ENCODE measurements around the gene MAN2A1. TPM values are rescaled to one million over a fixed set of nuclear protein-coding genes. Genes with fewer than 3 reads are reported as not detected.

MAN2A1 gene
- total RNA-seq, 2 donors from 2014 or later = 60.7 to 62.1 TPM

- Histone ChIP-seq H3K9me3 (ENCODE audit: control insufficient read depth, low read length) (peaks cover 8% of the 10 kb centered on the region), H3K27me3 (ENCODE audit: control insufficient read depth, insufficient read depth, low read length, poor library complexity, severe bottlenecking) (no peaks in the 10 kb centered on the region), H3K27ac (ENCODE audit: low read depth, low read length) (no peak overlapping the region), H3K9ac (ENCODE audit: extremely low read depth, low read length, poor library complexity, severe bottlenecking) (no peak overlapping the region), H3K4me3 (ENCODE audit: low read length) (no peak overlapping the region), H3K36me3 (ENCODE audit: control insufficient read depth, insufficient read depth, low read length) (peaks cover 64% of the 10 kb centered on the region), H3K4me1 (ENCODE audit: control insufficient read depth, insufficient read depth, low read length) (no peaks in the 10 kb centered on the region)
- H3K36me3 Mint-ChIP-seq (ENCODE audit: low read depth) = peaks cover 56% of the 10 kb centered on the region
- WGBS, 2 experiments (ENCODE audit: insufficient coverage in 1 of 2, insufficient read length in 1 of 2) = 94 to 96% methylated on average over 3 of the region's 3 CpGs
- no peaks in the 10 kb centered on the region for H3K9me3 Mint-ChIP-seq
- no peaks in the 10 kb centered on the region for H3K4me1 Mint-ChIP-seq
- H3K27ac Mint-ChIP-seq = no peak overlapping the region
- DNase-seq = no peak
- no peak overlapping the region for H3K4me3 Mint-ChIP-seq
- no peak for TF ChIP-seq CTCF (conservative IDR thresholded peaks at IDR 0.05)
- no peaks in the 10 kb centered on the region for H3K27me3 Mint-ChIP-seq (ENCODE audit: insufficient read depth)
These were observed 158.4 kb downstream of the MAN2A1 start for GRCh38 chr5:109848130-109848529.

GRCh38 chr5:109849478-109850088 is 159.9 kb downstream of the MAN2A1 start:
- H3K27me3 ChIP-seq (ENCODE audit: control insufficient read depth, insufficient read depth, low read length, poor library complexity, severe bottlenecking) = no peaks in the 10 kb centered on the region
- H3K27ac ChIP-seq (ENCODE audit: low read depth, low read length) = no peak overlapping the region
- H3K9me3 Mint-ChIP-seq = no peaks in the 10 kb centered on the region
- peaks cover 53% of the 10 kb centered on the region for H3K36me3 Mint-ChIP-seq (ENCODE audit: low read depth)
- no peaks in the 10 kb centered on the region for H3K27me3 Mint-ChIP-seq (ENCODE audit: insufficient read depth)
- TF ChIP-seq CTCF (conservative IDR thresholded peaks at IDR 0.05) = no peak
- no peak for DNase-seq
- H3K36me3 ChIP-seq (ENCODE audit: control insufficient read depth, insufficient read depth, low read length) = peaks cover 61% of the 10 kb centered on the region
- 96 to 97% methylated on average over 3 to 4 of the region's 4 CpGs for WGBS, 2 experiments (ENCODE audit: insufficient coverage in 1 of 2, insufficient read length in 1 of 2)
- no peak overlapping the region for H3K4me3 Mint-ChIP-seq
- no peaks in the 10 kb centered on the region for H3K4me1 Mint-ChIP-seq
- H3K4me1 ChIP-seq (ENCODE audit: control insufficient read depth, insufficient read depth, low read length) = no peaks in the 10 kb centered on the region
- no peak overlapping the region for H3K9ac ChIP-seq (ENCODE audit: extremely low read depth, low read length, poor library complexity, severe bottlenecking)
- no peak overlapping the region for H3K27ac Mint-ChIP-seq
- peaks cover 8% of the 10 kb centered on the region for H3K9me3 ChIP-seq (ENCODE audit: control insufficient read depth, low read length)
- H3K4me3 ChIP-seq (ENCODE audit: low read length) = no peak overlapping the region

- no peak for DNase-seq
- no peaks in the 10 kb centered on the region for H3K27me3 Mint-ChIP-seq (ENCODE audit: insufficient read depth)
- Histone ChIP-seq H3K9me3 (ENCODE audit: control insufficient read depth, low read length) (peaks cover 8% of the 10 kb centered on the region), H3K27ac (ENCODE audit: low read depth, low read length) (no peak overlapping the region), H3K9ac (ENCODE audit: extremely low read depth, low read length, poor library complexity, severe bottlenecking) (no peak overlapping the region), H3K27me3 (ENCODE audit: control insufficient read depth, insufficient read depth, low read length, poor library complexity, severe bottlenecking) (no peaks in the 10 kb centered on the region), H3K36me3 (ENCODE audit: control insufficient read depth, insufficient read depth, low read length) (peaks cover 58% of the 10 kb centered on the region), H3K4me3 (ENCODE audit: low read length) (no peak overlapping the region), H3K4me1 (ENCODE audit: control insufficient read depth, insufficient read depth, low read length) (peaks cover under 1% of the 10 kb centered on the region)
- no peaks in the 10 kb centered on the region for H3K9me3 Mint-ChIP-seq
- peaks cover 47% of the 10 kb centered on the region for H3K36me3 Mint-ChIP-seq (ENCODE audit: low read depth)
- 86% methylated on average over 1 of the region's 1 CpG; no CpG with 5 or more reads in 1 of the 2 experiments for WGBS, 2 experiments (ENCODE audit: insufficient coverage in 1 of 2, insufficient read length in 1 of 2)
- no peak for TF ChIP-seq CTCF (conservative IDR thresholded peaks at IDR 0.05)
- no peak overlapping the region for H3K27ac Mint-ChIP-seq
- no peak overlapping the region for H3K4me3 Mint-ChIP-seq
- peaks cover 9% of the 10 kb centered on the region for H3K4me1 Mint-ChIP-seq
These were observed 162.8 kb downstream of the MAN2A1 start for GRCh38 chr5:109852371-109853155.
